Measurements from ENCODE around the gene MRPL57.
"Not testable (repeated sequence)": the region's sequence is repeated elsewhere in the genome, so short reads cannot be mapped to it uniquely, and the experiment has no call there.

MRPL57 gene

DNA sequence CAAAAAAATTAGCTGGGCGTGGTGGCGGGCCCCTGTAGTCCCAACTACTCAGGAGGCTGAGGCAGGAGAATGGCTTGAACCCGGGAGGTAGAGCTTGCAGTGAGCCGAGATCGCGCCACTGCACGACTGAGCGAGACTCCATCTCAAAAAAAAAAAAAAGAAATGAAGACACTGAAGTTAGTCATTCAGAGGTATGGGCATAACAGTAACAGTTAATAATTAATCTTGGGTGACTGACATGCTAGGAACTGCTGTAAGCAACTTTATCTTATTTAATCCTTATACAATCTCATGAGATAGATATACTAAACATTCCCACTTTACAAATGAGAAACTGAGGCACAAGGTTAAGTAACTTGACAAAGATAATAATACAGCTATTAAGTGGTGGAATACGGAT, 5.0 kb upstream of the MRPL57 start:
- H2BK120ac ChIP-seq (ENCODE audit: insufficient read depth, low read length, poor library complexity) = no peak overlapping the region
- no peak for DNase-seq
- H2BK5ac ChIP-seq (ENCODE audit: low read depth, low read length, poor library complexity) = no peak overlapping the region
- peaks cover 4% of the 10 kb centered on the region for H3K79me1 ChIP-seq (ENCODE audit: low read length)
- H3K4me1 ChIP-seq (ENCODE audit: control insufficient read depth in 1 of 2, insufficient read depth in 2 of 2, low read length in 2 of 2) = peaks cover 0 to 3% of the 10 kb centered on the region in 2 experiments
- no peak overlapping the region for H4K91ac ChIP-seq (ENCODE audit: low read depth, low read length)
- peaks cover 7 to 10% of the 10 kb centered on the region in 2 experiments for H3K36me3 ChIP-seq (ENCODE audit: control insufficient read depth in 1 of 2, insufficient read depth in 2 of 2, low read length in 2 of 2)
- H3K79me2 ChIP-seq (ENCODE audit: control insufficient read depth, insufficient read depth, low read length, poor library complexity) = peaks cover 5% of the 10 kb centered on the region
- no peak overlapping the region for H3K4ac ChIP-seq (ENCODE audit: low read depth, low read length)
- no CpG with 5 or more reads among the region's 9 CpGs for WGBS (ENCODE audit: extremely low coverage, insufficient coverage, insufficient read length)
- no peak overlapping the region for H3K4me2 ChIP-seq (ENCODE audit: low read length)
- no peak overlapping the region for H3K27ac ChIP-seq (ENCODE audit: low read depth, low read length)
- H3K23ac ChIP-seq (ENCODE audit: low read length) = no peak overlapping the region
- H4K12ac ChIP-seq (ENCODE audit: low read depth, low read length) = no peak overlapping the region
- H2AK5ac ChIP-seq (ENCODE audit: low read length) = no peak overlapping the region
- H3K4me3 ChIP-seq (ENCODE audit: low read depth, low read length) = no peak overlapping the region
- H3K9me3 ChIP-seq (ENCODE audit: insufficient read depth, low read depth, low read length) = no peaks in the 10 kb centered on the region
- no peak overlapping the region for H2AFZ ChIP-seq (ENCODE audit: insufficient read depth, low read length, poor library complexity)
- H3K9ac ChIP-seq (ENCODE audit: low read length) = no peak overlapping the region
- H2BK12ac ChIP-seq (ENCODE audit: low read length) = no peak overlapping the region
- H4K8ac ChIP-seq (ENCODE audit: low read depth, low read length) = no peak overlapping the region
- no peak overlapping the region for H3K18ac ChIP-seq (ENCODE audit: low read length)
- H3K14ac ChIP-seq (ENCODE audit: low read length) = no peak overlapping the region
- H3K27me3 ChIP-seq (ENCODE audit: insufficient read depth, low read length) = no peaks in the 10 kb centered on the region

DNA sequence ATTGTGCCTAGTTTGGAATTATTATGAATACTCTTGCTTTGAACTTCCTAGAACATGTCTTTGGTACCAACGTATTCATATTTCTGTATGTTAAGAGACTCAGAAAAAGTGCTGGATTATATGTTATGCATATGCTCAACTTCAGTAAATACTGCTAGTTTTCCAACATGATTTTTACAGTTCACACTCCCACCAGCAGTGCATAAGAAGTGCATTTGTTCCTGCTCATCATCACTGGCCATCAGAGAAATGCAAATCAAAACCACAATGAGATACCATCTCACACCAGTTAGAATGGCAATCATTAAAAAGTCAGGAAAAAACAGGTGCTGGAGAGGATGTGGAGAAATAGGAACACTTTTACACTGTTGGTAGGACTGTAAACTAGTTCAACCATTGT, 2.7 kb upstream of the MRPL57 start:
- H3K4ac ChIP-seq (ENCODE audit: low read depth, low read length); H3K23ac ChIP-seq (ENCODE audit: low read length); H3K27ac ChIP-seq (ENCODE audit: low read depth, low read length); H4K8ac ChIP-seq (ENCODE audit: low read depth, low read length); H3K4me1 ChIP-seq (ENCODE audit: control insufficient read depth in 1 of 2, insufficient read depth in 2 of 2, low read length in 2 of 2); H4K12ac ChIP-seq (ENCODE audit: low read depth, low read length); H3K9me3 ChIP-seq (ENCODE audit: insufficient read depth, low read depth, low read length); H3K9ac ChIP-seq (ENCODE audit: low read length); H3K27me3 ChIP-seq (ENCODE audit: insufficient read depth, low read length); H3K36me3 ChIP-seq (ENCODE audit: control insufficient read depth in 1 of 2, insufficient read depth in 2 of 2, low read length in 2 of 2); H3K79me1 ChIP-seq (ENCODE audit: low read length); H3K4me3 ChIP-seq (ENCODE audit: low read depth, low read length); H2AFZ ChIP-seq (ENCODE audit: insufficient read depth, low read length, poor library complexity); H3K18ac ChIP-seq (ENCODE audit: low read length); H3K4me2 ChIP-seq (ENCODE audit: low read length); H3K14ac ChIP-seq (ENCODE audit: low read length); DNase-seq; H2BK120ac ChIP-seq (ENCODE audit: insufficient read depth, low read length, poor library complexity); H2BK5ac ChIP-seq (ENCODE audit: low read depth, low read length, poor library complexity); H2BK12ac ChIP-seq (ENCODE audit: low read length); H4K91ac ChIP-seq (ENCODE audit: low read depth, low read length); H2AK5ac ChIP-seq (ENCODE audit: low read length): not testable (repeated sequence)
- H3K79me2 ChIP-seq (ENCODE audit: control insufficient read depth, insufficient read depth, low read length, poor library complexity) = peaks cover 10% of the 10 kb centered on the region
- WGBS (ENCODE audit: extremely low coverage, insufficient coverage, insufficient read length) = no CpG with 5 or more reads among the region's 1 CpG

DNA sequence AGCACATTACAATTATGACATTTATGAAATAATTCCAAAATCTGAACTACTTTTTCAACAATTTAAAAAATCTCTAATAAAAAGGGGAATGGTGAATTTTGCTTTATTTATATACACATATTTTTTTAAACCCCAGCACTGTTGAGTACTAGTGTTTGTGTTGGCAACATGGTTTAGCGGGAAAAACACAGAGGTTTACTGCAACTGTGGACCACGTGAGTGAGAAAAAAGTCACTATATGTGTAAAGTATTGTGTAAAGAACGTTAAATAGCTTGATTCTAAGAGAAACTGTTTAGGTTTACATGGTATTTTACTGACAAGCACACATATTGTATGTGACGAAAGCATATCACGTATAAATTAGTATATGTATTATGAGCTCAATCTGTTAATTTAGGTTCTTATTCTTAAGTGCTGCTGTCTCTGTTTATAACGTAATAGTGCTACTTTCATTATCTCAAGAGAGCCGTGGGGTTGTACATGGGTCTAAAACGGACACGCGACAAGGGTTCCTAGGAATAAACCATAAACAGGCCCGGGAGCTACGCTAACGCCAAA, 723 bp upstream of the MRPL57 start:
- Histone ChIP-seq H3K4ac (ENCODE audit: low read depth, low read length) (peak overlapping the region; percentile 75), H2AK5ac (ENCODE audit: low read length) (no peak overlapping the region), H3K18ac (ENCODE audit: low read length) (peak overlapping the region; percentile 79), H4K8ac (ENCODE audit: low read depth, low read length) (peak overlapping the region; percentile 83), H3K14ac (ENCODE audit: low read length) (peak overlapping the region; percentile 68), H2BK5ac (ENCODE audit: low read depth, low read length, poor library complexity) (peak overlapping the region; percentile 15), H3K36me3 (ENCODE audit: control insufficient read depth in 1 of 2, insufficient read depth in 2 of 2, low read length in 2 of 2) (peaks cover 6% of the 10 kb centered on the region in 2 experiments), H3K9me3 (ENCODE audit: insufficient read depth, low read depth, low read length) (no peaks in the 10 kb centered on the region), H2BK120ac (ENCODE audit: insufficient read depth, low read length, poor library complexity) (no peak overlapping the region), H2BK12ac (ENCODE audit: low read length) (no peak overlapping the region), H3K79me1 (ENCODE audit: low read length) (peaks cover 9% of the 10 kb centered on the region), H4K12ac (ENCODE audit: low read depth, low read length) (peak overlapping the region; percentile 46), H3K9ac (ENCODE audit: low read length) (peak overlapping the region; percentile 91), H3K4me3 (ENCODE audit: low read depth, low read length) (peak overlapping the region; percentile 99), H3K4me2 (ENCODE audit: low read length) (peak overlapping the region; percentile 62), H3K79me2 (ENCODE audit: control insufficient read depth, insufficient read depth, low read length, poor library complexity) (peaks cover 10% of the 10 kb centered on the region), H3K4me1 (ENCODE audit: control insufficient read depth in 1 of 2, insufficient read depth in 2 of 2, low read length in 2 of 2) (peaks cover 3 to 8% of the 10 kb centered on the region in 2 experiments), H2AFZ (ENCODE audit: insufficient read depth, low read length, poor library complexity) (peak overlapping the region; percentile 91), H3K27ac (ENCODE audit: low read depth, low read length) (peak overlapping the region; percentile 76), H3K27me3 (ENCODE audit: insufficient read depth, low read length) (no peaks in the 10 kb centered on the region), H3K23ac (ENCODE audit: low read length) (no peak overlapping the region), H4K91ac (ENCODE audit: low read depth, low read length) (peak overlapping the region; percentile 78)
- DNase-seq = peak; percentile 10 to 53
- WGBS (ENCODE audit: extremely low coverage, insufficient coverage, insufficient read length) = no CpG with 5 or more reads among the region's 13 CpGs

DNA sequence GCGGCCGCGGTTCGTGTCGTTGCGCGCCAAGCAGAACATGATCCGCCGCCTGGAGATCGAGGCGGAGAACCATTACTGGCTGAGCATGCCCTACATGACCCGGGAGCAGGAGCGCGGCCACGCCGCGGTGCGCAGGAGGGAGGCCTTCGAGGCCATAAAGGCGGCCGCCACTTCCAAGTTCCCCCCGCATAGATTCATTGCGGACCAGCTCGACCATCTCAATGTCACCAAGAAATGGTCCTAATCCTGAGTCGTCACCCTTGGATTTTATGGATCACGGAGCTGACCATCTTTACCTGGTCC, 475 bp downstream of the MRPL57 start:
- Histone ChIP-seq H2BK12ac (ENCODE audit: low read length) (no peak overlapping the region), H3K4me3 (ENCODE audit: low read depth, low read length) (peak overlapping the region; percentile 91), H3K4ac (ENCODE audit: low read depth, low read length) (peak overlapping the region; percentile 73), H4K91ac (ENCODE audit: low read depth, low read length) (peak overlapping the region; percentile 91), H3K9me3 (ENCODE audit: insufficient read depth, low read depth, low read length) (no peaks in the 10 kb centered on the region), H2BK5ac (ENCODE audit: low read depth, low read length, poor library complexity) (peak overlapping the region; percentile 80), H3K14ac (ENCODE audit: low read length) (peak overlapping the region; percentile 78), H4K12ac (ENCODE audit: low read depth, low read length) (peak overlapping the region; percentile 93), H3K36me3 (ENCODE audit: control insufficient read depth in 1 of 2, insufficient read depth in 2 of 2, low read length in 2 of 2) (peaks cover 0 to 2% of the 10 kb centered on the region in 2 experiments), H2AK5ac (ENCODE audit: low read length) (peak overlapping the region; percentile 20), H3K18ac (ENCODE audit: low read length) (peak overlapping the region; percentile 91), H3K27me3 (ENCODE audit: insufficient read depth, low read length) (no peaks in the 10 kb centered on the region), H2AFZ (ENCODE audit: insufficient read depth, low read length, poor library complexity) (peak overlapping the region; percentile 80), H3K79me1 (ENCODE audit: low read length) (peaks cover 9% of the 10 kb centered on the region), H3K79me2 (ENCODE audit: control insufficient read depth, insufficient read depth, low read length, poor library complexity) (peaks cover 10% of the 10 kb centered on the region), H2BK120ac (ENCODE audit: insufficient read depth, low read length, poor library complexity) (peak overlapping the region; percentile 77), H3K23ac (ENCODE audit: low read length) (no peak overlapping the region), H3K4me1 (ENCODE audit: control insufficient read depth in 1 of 2, insufficient read depth in 2 of 2, low read length in 2 of 2) (peaks cover 3 to 8% of the 10 kb centered on the region in 2 experiments), H4K8ac (ENCODE audit: low read depth, low read length) (peak overlapping the region; percentile 97), H3K9ac (ENCODE audit: low read length) (peak overlapping the region; percentile 91), H3K4me2 (ENCODE audit: low read length) (peak overlapping the region; percentile 62), H3K27ac (ENCODE audit: low read depth, low read length) (peak overlapping the region; percentile 96)
- no peak for DNase-seq
- WGBS (ENCODE audit: extremely low coverage, insufficient coverage, insufficient read length) = no CpG with 5 or more reads among the region's 26 CpGs

Data from trophoblast cell (in vitro differentiated cells and primary cell).